K562 (cell line): Measurements from ENCODE around the gene LMNTD2. TPM values are rescaled to one million over a fixed set of nuclear protein-coding genes. Genes with fewer than 3 reads are reported as not detected.

ENCODE experiments used
- ELF4 ChIP-seq: fragments of 450-650 bp; formaldehyde crosslinking; IDR thresholded peaks from 2 replicates; pipeline ENCODE4 v1.4.0; 2022; ENCODE audit warnings: missing genetic modification characterization
- EP400 ChIP-seq: fragments of 450-650 bp; IDR thresholded peaks from 2 replicates; pipeline ENCODE4 v1.6.1; 2017; ENCODE audit warnings: antibody characterized with exemption, mild to moderate bottlenecking, moderate library complexity
- ETV5 ChIP-seq: sonication (generic); formaldehyde crosslinking; IDR thresholded peaks from 2 replicates; pipeline ENCODE4 v1.4.0; 2020; ENCODE audit warnings: low read depth, mild to moderate bottlenecking, missing genetic modification reagents
- FOSL1 ChIP-seq: fragments of 200-800 bp; sonication (Bioruptor generic); conservative IDR thresholded peaks from 2 replicates; pipeline ENCODE4 v1.6.1; 2016; ENCODE audit warnings: missing genetic modification characterization, missing compliant biosample characterization
- FOXK2 ChIP-seq, 2 experiments: fragments of 450-650 bp; IDR thresholded peaks in 1 of 2; conservative IDR thresholded peaks in 1 of 2; 2 replicates each; pipeline ENCODE4 v1.6.1; 2016; ENCODE audit warnings: low read depth in 2 of 2, mild to moderate bottlenecking in 1 of 2
- HDAC6 ChIP-seq: IDR thresholded peaks from 2 replicates; pipeline ENCODE4 v1.6.1; 2012; ENCODE audit warnings: low read depth, mild to moderate bottlenecking, control low read depth, inconsistent platforms, low read length, moderate library complexity
- LCOR ChIP-seq: sonication (generic); formaldehyde crosslinking; IDR thresholded peaks from 2 replicates; pipeline ENCODE4 v1.8.0; 2022; ENCODE audit warnings: mild to moderate bottlenecking, missing genetic modification reagents
- LEF1 ChIP-seq: fragments of 450-650 bp; IDR thresholded peaks from 2 replicates; pipeline ENCODE4 v1.6.1; 2016; ENCODE audit warnings: mild to moderate bottlenecking
- POLR2G ChIP-seq: fragments of 200-400 bp; formaldehyde crosslinking; IDR thresholded peaks from 2 replicates; pipeline ENCODE4 v1.6.1; 2017; ENCODE audit warnings: low read depth, mild to moderate bottlenecking, antibody characterized with exemption, low read length, moderate library complexity
- POLR2H ChIP-seq: IDR thresholded peaks from 2 replicates; pipeline ENCODE4 v1.6.1; 2016; ENCODE audit warnings: missing genetic modification characterization, low read depth, mild to moderate bottlenecking, control low read depth, missing compliant biosample characterization, moderate library complexity
- PTTG1 ChIP-seq: fragments of 450-650 bp; IDR thresholded peaks from 2 replicates; pipeline ENCODE4 v1.6.1; 2016; ENCODE audit warnings: low read depth, mild to moderate bottlenecking, missing genetic modification characterization, missing compliant biosample characterization
- STAT6 ChIP-seq: sonication (generic); formaldehyde crosslinking; IDR thresholded peaks from 2 replicates; pipeline ENCODE4 v1.8.1; 2023; ENCODE audit warnings: mild to moderate bottlenecking, missing genetic modification reagents
- XRCC4 ChIP-seq: IDR thresholded peaks from one replicate; pipeline ENCODE4 v1.6.1; 2011; ENCODE audit not compliant: insufficient read depth, insufficient read length; ENCODE audit errors: extremely low read depth
- ZBTB17 ChIP-seq: fragments of 450-650 bp; formaldehyde crosslinking; IDR thresholded peaks from 2 replicates; pipeline ENCODE4 v1.4.0; 2020; ENCODE audit warnings: mild to moderate bottlenecking
- ZNF436 ChIP-seq: fragments of 250-450, 450-650 bp; sonication (Bioruptor Pico); formaldehyde crosslinking; IDR thresholded peaks from 2 replicates; pipeline ENCODE4 v1.7.0; 2020; ENCODE audit warnings: mild to moderate bottlenecking
- ZNF586 ChIP-seq: fragments of 450-650 bp; formaldehyde crosslinking; conservative IDR thresholded peaks from 2 replicates; pipeline ENCODE4 v1.4.0; 2020; ENCODE audit warnings: mild to moderate bottlenecking, moderate library complexity
- polyA plus RNA-seq, 8 experiments: library from polyadenylated mRNA; depleted of rRNA in 4 of 8; stranded (reverse) in 5 of 8; unstranded in 3 of 8; fragments of >200 nt; fragmentation: Nextera tagmentation in 2 of 8; fragmentation: Illumina TruSeq in 1 of 8; extraction: Ambion mirVana in 2 of 8; extraction: Trizol in 1 of 8; gene quantifications; 2 replicates each; pipeline versions ENCODE4 v1.2.1 to v1.2.3, GENCODE V29; 2011 to 2014; ENCODE audit warnings: inconsistent platforms in 1 of 8, missing spikeins in 1 of 8
- total RNA-seq, 7 experiments: library from RNA; depleted of rRNA in 6 of 7; stranded (reverse); fragments of >200 nt in 6 of 7; fragmentation: Illumina TruSeq in 2 of 7; extraction: Trizol in 2 of 7; gene quantifications; 2 replicates each; pipeline versions ENCODE4 v1.2.1 to v1.2.3, GENCODE V29; 2011 to 2021; ENCODE audit warnings: low replicate concordance in 1 of 7
- TF ChIP-seq, protein P1 (sequence below): fragments of 450-650 bp; IDR thresholded peaks from 2 replicates; pipeline ENCODE4 v1.7.0; 2016; ENCODE audit warnings: borderline replicate concordance
- TF ChIP-seq, protein P2 (sequence below): fragments of 450-650 bp; IDR thresholded peaks from 2 replicates; pipeline ENCODE4 v1.6.1; 2016
- TF ChIP-seq, protein P3 (sequence below): fragments of 450-650 bp; IDR thresholded peaks from 2 replicates; pipeline ENCODE4 v1.6.1; 2018; ENCODE audit not compliant: partially characterized antibody

LMNTD2 gene
- total and polyA plus RNA-seq, 9 of the 15 experiments (the other 6 are each of a cell fraction or from before 2014, with no cell fraction given) = 0.48 to 4.2 (median 1.5) TPM; not detected in 3

- TF ChIP-seq XRCC4 (no peak), FOXK2 (conservative IDR thresholded peaks at IDR 0.05 in 1 of 2, IDR thresholded peaks at IDR 0.05 in 1 of 2; ENCODE audit: low read depth in 2 of 2) (no peak), POLR2H (no peak), EP400 (peak; percentile 69; the same call in 1 of the 2 replicates), ZNF586 (CRISPR knock-in tag) (no peak), POLR2G (peak; percentile 86), PTTG1 (tag) (no peak), LEF1 (no peak), STAT6 (no peak), ZBTB17 (CRISPR knock-in tag) (peak; percentile 81), ELF4 (CRISPR knock-in tag) (peak; percentile 77; the same call in 1 of the 2 replicates), ETV5 (no peak), FOSL1 (tag) (no peak), LCOR (CRISPR knock-in tag) (no peak; the same call in 1 of the 2 replicates), HDAC6 (no peak), ZNF436 (CRISPR knock-in tag) (no peak)
- TF ChIP-seq, protein P1, sequence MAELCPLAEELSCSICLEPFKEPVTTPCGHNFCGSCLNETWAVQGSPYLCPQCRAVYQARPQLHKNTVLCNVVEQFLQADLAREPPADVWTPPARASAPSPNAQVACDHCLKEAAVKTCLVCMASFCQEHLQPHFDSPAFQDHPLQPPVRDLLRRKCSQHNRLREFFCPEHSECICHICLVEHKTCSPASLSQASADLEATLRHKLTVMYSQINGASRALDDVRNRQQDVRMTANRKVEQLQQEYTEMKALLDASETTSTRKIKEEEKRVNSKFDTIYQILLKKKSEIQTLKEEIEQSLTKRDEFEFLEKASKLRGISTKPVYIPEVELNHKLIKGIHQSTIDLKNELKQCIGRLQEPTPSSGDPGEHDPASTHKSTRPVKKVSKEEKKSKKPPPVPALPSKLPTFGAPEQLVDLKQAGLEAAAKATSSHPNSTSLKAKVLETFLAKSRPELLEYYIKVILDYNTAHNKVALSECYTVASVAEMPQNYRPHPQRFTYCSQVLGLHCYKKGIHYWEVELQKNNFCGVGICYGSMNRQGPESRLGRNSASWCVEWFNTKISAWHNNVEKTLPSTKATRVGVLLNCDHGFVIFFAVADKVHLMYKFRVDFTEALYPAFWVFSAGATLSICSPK = no peak
- TF ChIP-seq, protein P2, sequence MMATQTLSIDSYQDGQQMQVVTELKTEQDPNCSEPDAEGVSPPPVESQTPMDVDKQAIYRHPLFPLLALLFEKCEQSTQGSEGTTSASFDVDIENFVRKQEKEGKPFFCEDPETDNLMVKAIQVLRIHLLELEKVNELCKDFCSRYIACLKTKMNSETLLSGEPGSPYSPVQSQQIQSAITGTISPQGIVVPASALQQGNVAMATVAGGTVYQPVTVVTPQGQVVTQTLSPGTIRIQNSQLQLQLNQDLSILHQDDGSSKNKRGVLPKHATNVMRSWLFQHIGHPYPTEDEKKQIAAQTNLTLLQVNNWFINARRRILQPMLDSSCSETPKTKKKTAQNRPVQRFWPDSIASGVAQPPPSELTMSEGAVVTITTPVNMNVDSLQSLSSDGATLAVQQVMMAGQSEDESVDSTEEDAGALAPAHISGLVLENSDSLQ = no peak
- TF ChIP-seq, protein P3, sequence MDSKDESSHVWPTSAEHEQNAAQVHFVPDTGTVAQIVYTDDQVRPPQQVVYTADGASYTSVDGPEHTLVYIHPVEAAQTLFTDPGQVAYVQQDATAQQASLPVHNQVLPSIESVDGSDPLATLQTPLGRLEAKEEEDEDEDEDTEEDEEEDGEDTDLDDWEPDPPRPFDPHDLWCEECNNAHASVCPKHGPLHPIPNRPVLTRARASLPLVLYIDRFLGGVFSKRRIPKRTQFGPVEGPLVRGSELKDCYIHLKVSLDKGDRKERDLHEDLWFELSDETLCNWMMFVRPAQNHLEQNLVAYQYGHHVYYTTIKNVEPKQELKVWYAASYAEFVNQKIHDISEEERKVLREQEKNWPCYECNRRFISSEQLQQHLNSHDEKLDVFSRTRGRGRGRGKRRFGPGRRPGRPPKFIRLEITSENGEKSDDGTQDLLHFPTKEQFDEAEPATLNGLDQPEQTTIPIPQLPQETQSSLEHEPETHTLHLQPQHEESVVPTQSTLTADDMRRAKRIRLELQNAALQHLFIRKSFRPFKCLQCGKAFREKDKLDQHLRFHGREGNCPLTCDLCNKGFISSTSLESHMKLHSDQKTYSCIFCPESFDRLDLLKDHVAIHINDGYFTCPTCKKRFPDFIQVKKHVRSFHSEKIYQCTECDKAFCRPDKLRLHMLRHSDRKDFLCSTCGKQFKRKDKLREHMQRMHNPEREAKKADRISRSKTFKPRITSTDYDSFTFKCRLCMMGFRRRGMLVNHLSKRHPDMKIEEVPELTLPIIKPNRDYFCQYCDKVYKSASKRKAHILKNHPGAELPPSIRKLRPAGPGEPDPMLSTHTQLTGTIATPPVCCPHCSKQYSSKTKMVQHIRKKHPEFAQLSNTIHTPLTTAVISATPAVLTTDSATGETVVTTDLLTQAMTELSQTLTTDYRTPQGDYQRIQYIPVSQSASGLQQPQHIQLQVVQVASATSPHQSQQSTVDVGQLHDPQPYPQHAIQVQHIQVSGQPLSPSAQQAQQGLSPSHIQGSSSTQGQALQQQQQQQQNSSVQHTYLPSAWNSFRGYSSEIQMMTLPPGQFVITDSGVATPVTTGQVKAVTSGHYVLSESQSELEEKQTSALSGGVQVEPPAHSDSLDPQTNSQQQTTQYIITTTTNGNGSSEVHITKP = no peak
These were observed at the start of gene LMNTD2, which contains the start of gene RASSF7 (continued) for GRCh38 chr11:560305-561147.
